HG02870 (cell line): Measurements from ENCODE around the gene C2CD4A.
A peak's percentile ranks its signal among the peaks of the same experiment; 100 is the strongest.

ENCODE experiments used
- ATAC-seq: cut with Tn5 transposase; IDR thresholded peaks from one replicate; pipeline ENCODE4 v1.9.1; 2021; ENCODE audit warnings: mild to moderate bottlenecking, moderate library complexity; ENCODE audit not compliant: unreplicated experiment

C2CD4A gene

DNA sequence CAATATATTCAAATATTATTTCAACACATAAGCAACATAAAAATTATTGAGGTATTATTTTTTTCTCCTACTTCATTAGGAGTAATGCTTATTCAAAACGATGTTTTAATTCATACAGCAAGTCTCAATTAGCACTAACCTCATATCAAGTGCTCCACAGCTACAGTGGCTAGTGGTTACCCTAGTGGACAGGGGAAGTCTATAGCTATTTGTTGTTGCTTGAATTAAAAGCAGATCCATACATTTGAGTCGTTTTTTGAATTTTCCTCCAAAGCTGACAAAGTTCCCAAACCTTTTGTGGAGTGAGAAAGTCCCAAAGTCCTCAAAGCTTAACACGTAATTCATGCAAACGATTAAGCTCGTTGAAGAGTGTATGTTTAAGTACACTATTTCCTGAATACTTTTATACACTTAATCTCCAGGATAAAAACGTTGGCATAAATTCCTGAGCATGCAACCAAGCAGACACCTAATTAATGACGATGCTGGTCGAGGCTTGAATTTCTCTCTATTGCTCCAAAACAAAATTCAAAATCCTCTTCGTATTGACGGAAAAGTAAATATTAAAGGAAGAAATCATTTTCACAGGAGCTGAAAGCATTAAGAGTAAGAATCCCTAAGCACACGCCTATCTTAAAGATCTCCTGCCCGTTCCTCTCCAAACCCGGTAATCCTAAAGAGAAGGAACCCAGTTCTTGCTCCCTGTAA, 7.5 kb upstream of the C2CD4A start:
- ATAC-seq = no peak

- peak; percentile 80 for ATAC-seq
These were observed 7.0 kb upstream of the C2CD4A start for GRCh38 chr15:62059816-62060112.

- ATAC-seq = peak; percentile 84
These were observed 6.5 kb upstream of the C2CD4A start, which contains the start of gene VPS13C for GRCh38 chr15:62060113-62060895. TSS of gene VPS13C (minus strand) at chr15:62060447. CDS start at chr15:62060374, 73 bp downstream.

GRCh38 chr15:62060896-62061280, 5.9 kb upstream of the C2CD4A start:
- ATAC-seq = no peak

DNA sequence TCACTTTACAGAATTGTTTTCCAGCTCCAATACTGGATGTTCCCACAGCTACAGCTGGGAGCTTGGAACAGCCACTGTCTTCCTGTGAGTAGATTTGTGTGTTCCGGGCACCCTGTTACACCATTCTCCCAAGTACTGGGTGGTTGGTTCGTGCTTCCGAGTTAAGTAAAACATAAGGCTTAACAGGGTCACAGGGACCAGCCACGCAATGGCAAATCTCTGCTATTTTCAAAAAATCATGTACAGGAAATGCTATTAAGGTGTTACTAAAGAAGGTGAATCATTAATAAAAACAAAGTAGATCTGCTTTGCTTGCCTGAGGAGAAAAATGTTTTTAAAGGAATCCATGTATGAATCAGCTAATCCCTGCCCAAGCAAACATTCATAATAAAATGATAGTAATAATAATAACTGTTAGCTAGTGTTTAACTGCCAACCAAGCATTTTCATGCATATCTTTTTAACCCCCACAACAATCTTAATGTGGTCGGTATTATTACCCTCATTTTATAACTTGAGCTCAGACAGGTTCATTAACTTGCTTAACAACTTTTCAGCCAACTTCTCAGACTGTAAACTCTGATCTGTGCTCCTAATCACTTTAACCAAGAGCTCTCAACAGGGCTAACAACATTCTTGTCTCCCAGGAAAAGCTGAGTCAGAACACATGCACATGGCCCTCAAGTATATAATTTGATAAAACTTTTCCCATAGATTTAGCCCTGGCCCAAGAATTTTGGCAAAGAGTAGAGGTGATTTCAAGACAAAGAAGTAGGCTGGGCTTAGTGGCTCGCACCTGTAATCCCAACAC, 2.7 kb upstream of the C2CD4A start:
- no peak for ATAC-seq

DNA sequence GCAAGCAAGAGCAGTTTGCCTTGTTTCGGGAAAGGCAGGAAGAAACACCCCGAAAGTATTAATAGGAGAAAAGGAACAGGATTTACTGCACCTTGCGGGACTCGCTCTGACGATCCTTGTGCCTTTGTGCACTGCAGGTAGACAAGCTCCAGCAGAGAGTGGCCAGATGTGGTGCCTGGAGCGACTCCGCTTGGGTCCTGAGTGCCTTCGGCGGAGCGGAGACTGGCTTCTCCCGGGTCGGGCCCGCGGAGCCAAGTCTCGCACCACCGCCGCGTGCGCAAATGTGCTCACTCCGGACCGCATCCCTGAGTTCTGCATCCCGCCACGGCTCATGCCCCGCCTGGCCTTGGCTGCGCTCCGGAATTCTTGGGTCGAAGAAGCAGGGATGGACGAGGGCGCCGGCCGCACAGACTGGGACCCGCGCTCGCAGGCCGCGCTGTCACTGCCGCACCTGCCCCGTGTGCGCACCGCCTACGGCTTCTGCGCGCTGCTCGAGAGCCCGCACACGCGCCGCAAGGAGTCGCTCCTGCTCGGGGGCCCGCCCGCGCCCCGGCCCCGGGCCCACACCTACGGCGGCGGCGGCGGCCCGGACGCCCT, 769 bp downstream of the C2CD4A start:
- no peak for ATAC-seq

- no peak for ATAC-seq
These were observed 1.5 kb downstream of the C2CD4A start for GRCh38 chr15:62068071-62068809.

DNA sequence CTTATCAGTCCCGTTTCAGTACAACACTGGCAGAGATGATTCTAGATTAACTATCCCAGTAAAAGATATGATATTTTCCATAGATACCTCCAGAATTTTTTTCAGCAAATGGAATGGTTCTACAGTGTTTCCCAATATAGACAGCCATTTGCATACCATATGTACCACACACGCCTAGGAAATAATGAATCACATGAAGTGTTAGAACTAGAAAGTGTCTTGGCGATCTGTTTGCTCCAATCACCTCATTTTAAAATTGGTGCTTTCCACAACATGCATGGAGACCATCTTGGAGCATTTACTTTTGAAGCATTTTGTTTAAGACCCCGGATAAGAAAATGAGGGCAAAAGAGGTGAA, 2.0 kb downstream of the C2CD4A start:
- ATAC-seq = no peak

GRCh38 chr15:62069551-62069950, 2.8 kb downstream of the C2CD4A start:
- ATAC-seq = no peak

DNA sequence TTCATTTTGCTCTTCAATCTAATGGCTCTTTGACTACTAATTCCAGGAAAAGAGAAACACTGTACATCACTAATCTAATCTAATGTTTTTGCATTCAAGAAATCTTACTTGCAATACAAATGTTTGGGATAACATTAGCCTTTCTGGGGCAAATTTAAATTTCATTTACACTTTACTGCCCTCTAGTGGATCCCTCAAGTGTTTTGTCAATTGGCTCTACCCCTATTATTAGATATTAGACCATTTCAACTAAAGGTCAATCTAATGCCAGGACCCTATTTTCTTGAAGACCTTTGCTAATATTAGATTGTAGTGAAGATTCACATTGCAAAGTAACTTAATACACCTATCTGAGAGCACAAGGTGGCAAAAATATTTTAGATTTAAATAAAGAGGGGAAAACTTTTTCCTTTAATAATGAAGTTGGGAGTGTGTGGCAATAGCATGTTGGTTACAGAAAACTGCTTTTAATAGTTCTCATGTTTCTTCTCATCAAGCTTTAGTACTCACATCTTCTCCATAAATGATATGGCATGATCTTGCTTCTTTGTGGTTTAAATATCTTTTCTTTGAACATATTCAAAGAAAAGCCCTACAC, 5.0 kb downstream of the C2CD4A start:
- no peak for ATAC-seq

DNA sequence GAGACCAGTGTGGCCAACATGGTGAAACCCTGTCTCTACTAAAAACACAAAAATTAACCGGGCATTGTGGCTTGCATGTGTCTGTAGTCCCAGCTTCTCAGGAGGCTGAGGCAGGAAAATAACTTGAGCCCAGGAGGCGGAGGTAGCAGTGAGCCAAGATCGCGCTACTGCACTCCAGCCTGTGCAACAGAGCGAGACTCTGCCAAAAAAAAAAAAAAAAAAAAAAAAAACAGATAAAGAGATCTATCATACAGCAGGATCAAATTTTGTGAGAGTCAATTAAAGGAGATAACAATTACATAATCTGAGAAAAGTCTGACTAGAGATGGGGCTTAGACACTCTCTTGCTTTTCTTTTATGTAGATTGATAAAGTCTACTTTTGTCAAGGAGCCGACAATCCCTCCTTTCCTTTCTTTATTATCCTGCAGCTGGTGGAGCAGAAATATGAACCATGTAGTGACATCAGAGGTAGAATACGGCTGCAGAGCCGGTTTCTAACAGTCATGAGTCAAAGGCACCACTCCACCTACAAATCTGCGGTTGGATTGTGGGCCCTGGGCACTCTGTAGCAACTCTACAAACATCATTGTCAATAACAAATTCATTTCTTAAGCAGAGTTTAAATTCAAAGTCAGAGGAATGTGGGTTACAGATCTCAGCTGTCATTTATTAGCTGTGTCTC, 9.0 kb downstream of the C2CD4A start:
- no peak for ATAC-seq

GRCh38 chr15:62079594-62079993, 12.8 kb downstream of the C2CD4A start:
- no peak for ATAC-seq

- ATAC-seq = no peak
These were observed 16.7 kb downstream of the C2CD4A start for GRCh38 chr15:62083194-62084154.

- ATAC-seq = no peak
These were observed 19.0 kb downstream of the C2CD4A start for GRCh38 chr15:62085740-62086139.

DNA sequence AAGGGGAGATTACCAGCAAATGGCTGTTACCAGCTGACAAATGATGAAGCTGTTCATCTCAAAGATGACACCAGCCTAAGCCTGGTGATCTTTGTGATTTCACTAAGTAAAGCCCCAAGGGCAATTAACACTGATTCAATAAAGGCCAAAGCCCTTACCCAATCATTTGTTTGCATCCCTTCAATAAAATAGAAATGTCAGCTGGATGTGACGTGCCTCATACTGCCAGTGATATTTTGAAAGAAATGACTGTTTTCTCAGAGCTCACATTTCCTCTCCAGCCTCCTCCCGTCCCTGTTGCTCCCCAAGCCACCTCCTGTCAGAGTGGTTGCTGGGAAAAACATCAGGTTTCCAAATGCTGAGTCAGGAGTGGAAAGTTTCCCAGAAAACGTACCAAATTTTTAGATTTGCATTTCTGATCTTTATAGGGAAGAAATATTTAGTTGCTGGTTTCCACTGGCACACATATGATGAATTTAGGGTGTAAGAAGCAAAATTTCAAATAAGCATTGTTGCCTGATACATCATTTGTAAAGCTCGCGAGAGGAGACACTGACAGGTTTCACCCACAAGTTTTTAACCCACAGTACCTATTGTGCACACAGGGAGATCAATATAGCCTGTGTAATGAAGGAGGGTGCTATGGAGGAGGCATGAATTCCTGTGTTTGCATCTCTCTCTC, 21.0 kb downstream of the C2CD4A start:
- ATAC-seq = no peak

- ATAC-seq = no peak
These were observed 21.5 kb downstream of the C2CD4A start for GRCh38 chr15:62088353-62088693.

DNA sequence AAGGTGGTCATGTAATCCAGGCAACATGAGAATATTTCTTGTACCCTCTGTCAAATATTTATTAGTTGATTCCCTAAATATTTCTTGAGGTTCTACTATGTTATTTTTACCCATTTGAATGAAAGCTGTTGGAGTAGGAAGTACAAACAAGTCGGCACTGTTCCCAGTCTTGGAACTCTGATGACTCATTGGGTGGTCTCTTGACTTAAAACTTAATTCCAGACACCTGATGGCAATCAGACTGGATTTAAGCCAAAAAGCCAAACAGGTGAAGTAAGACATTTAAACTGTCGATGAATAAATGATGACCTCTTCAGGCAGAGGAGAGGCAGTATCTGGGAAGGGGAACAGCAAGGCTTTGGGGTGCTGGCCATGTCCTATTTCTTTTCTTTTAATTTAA, 22.8 kb downstream of the C2CD4A start:
- no peak for ATAC-seq

- no peak for ATAC-seq
These were observed 24.2 kb downstream of the C2CD4A start for GRCh38 chr15:62090988-62091387.
